ENCODE data around the gene PIK3CD. TPM values are rescaled to one million over a fixed set of nuclear protein-coding genes. Genes with fewer than 3 reads are reported as not detected.
"Not testable (repeated sequence)": the region's sequence is repeated elsewhere in the genome, so short reads cannot be mapped to it uniquely, and the experiment has no call there.

PIK3CD gene
- polyA plus RNA-seq, 6 donors from 2014 or later: 29.6 to 105 (median 58.0) TPM

- Mint-ChIP-seq H3K4me3 (no peak overlapping the region), H3K4me1 (no peaks in the 10 kb centered on the region), H3K27me3 (no peaks in the 10 kb centered on the region), H3K36me3 (no peaks in the 10 kb centered on the region), H3K27ac (no peak overlapping the region), H3K9me3 (no peaks in the 10 kb centered on the region)
- no peak for DNase-seq
- no peak for ATAC-seq (ENCODE audit: low read depth in 2 of 2)
Observed at GRCh38 chr1:9612162-9612845, 39.2 kb upstream of the PIK3CD start.

- no peaks in the 10 kb centered on the region for H3K4me1 Mint-ChIP-seq
Observed at GRCh38 chr1:9612871-9613624, 38.5 kb upstream of the PIK3CD start.

GRCh38 chr1:9613625-9614299, 37.8 kb upstream of the PIK3CD start:
- no peak overlapping the region for H3K4me3 Mint-ChIP-seq

More at GRCh38 chr1:9612871-9613624, 38.5 kb upstream of the PIK3CD start:
- no peaks in the 10 kb centered on the region for H3K36me3 Mint-ChIP-seq
- no peaks in the 10 kb centered on the region for H3K9me3 Mint-ChIP-seq
- DNase-seq (no peak), ATAC-seq (ENCODE audit: low read depth in 2 of 2) (no peak)
- no peaks in the 10 kb centered on the region for H3K27me3 Mint-ChIP-seq
- no peak overlapping the region for H3K27ac Mint-ChIP-seq
- H3K4me3 Mint-ChIP-seq: peak overlapping the region in 1 of 8 donors; percentile 42

GRCh38 chr1:9615316-9616063, 36.0 kb upstream of the PIK3CD start:
- peaks cover 0 to 6% (median 0%) of the 10 kb centered on the region in 3 donors for H3K27me3 Mint-ChIP-seq
- H3K4me3 Mint-ChIP-seq: no peak overlapping the region
- peaks cover 0 to 5% (median 0%) of the 10 kb centered on the region in 3 donors for H3K4me1 Mint-ChIP-seq
- H3K36me3 Mint-ChIP-seq: no peaks in the 10 kb centered on the region
- no peak overlapping the region for H3K27ac Mint-ChIP-seq
- DNase-seq: peak; percentile 41
- no peaks in the 10 kb centered on the region for H3K9me3 Mint-ChIP-seq
- peak; percentile 82 to 95 for ATAC-seq (ENCODE audit: low read depth in 2 of 2)

More at GRCh38 chr1:9613625-9614299, 37.8 kb upstream of the PIK3CD start:
- Mint-ChIP-seq H3K36me3 (no peaks in the 10 kb centered on the region), H3K9me3 (no peaks in the 10 kb centered on the region), H3K27me3 (no peaks in the 10 kb centered on the region), H3K27ac (peak overlapping the region in 1 of 6 donors; percentile 79), H3K4me1 (peaks cover 0 to under 1% (median 0%) of the 10 kb centered on the region in 3 donors)
- ATAC-seq (ENCODE audit: low read depth in 2 of 2) (no peak), DNase-seq (no peak)

- no peak overlapping the region for H3K4me3 Mint-ChIP-seq
- no peaks in the 10 kb centered on the region for H3K36me3 Mint-ChIP-seq
- DNase-seq: no peak
- peak overlapping the region in 2 of 6 donors; percentile 16 to 21 for H3K27ac Mint-ChIP-seq
- peaks cover 0 to 6% (median 0%) of the 10 kb centered on the region in 3 donors for H3K27me3 Mint-ChIP-seq
- H3K4me1 Mint-ChIP-seq: peaks cover 3 to 8% (median 4%) of the 10 kb centered on the region in 3 donors
- H3K9me3 Mint-ChIP-seq: peaks cover 0 to under 1% (median 0%) of the 10 kb centered on the region in 7 donors
- ATAC-seq (ENCODE audit: low read depth in 2 of 2): no peak
Observed at GRCh38 chr1:9618909-9619679, 32.4 kb upstream of the PIK3CD start.

GRCh38 chr1:9621032-9621431, 30.5 kb upstream of the PIK3CD start:
- no peak overlapping the region for H3K27ac Mint-ChIP-seq
- DNase-seq (no peak), ATAC-seq (ENCODE audit: low read depth in 2 of 2) (no peak)
- H3K4me1 Mint-ChIP-seq: peaks cover 15 to 21% (median 15%) of the 10 kb centered on the region in 3 donors
- H3K9me3 Mint-ChIP-seq: peaks cover 0 to 4% (median 0%) of the 10 kb centered on the region in 7 donors
- no peaks in the 10 kb centered on the region for H3K36me3 Mint-ChIP-seq
- peaks cover 0 to 6% (median 0%) of the 10 kb centered on the region in 3 donors for H3K27me3 Mint-ChIP-seq
- H3K4me3 Mint-ChIP-seq: peak overlapping the region in 1 of 8 donors; percentile 60

GRCh38 chr1:9624081-9624480, 27.4 kb upstream of the PIK3CD start:
- ATAC-seq (ENCODE audit: low read depth in 2 of 2) (no peak), DNase-seq (no peak)
- peaks cover 30 to 48% (median 38%) of the 10 kb centered on the region in 3 donors for H3K4me1 Mint-ChIP-seq
- H3K27ac Mint-ChIP-seq: peak overlapping the region in 5 of 6 donors; percentile 34 to 86 (median 75)
- H3K27me3 Mint-ChIP-seq: peaks cover 0 to 2% (median 0%) of the 10 kb centered on the region in 3 donors
- no peaks in the 10 kb centered on the region for H3K36me3 Mint-ChIP-seq
- H3K4me3 Mint-ChIP-seq: peak overlapping the region in 5 of 8 donors; percentile 4 to 82 (median 34)
- peaks cover 0 to 4% (median 0%) of the 10 kb centered on the region in 7 donors for H3K9me3 Mint-ChIP-seq

- not testable (repeated sequence) for DNase-seq; H3K36me3 Mint-ChIP-seq; H3K27me3 Mint-ChIP-seq; H3K9me3 Mint-ChIP-seq; ATAC-seq (ENCODE audit: low read depth in 2 of 2)
- peak overlapping the region in 4 of 6 donors; percentile 29 to 75 (median 54) for H3K27ac Mint-ChIP-seq
- peaks cover 37 to 56% (median 48%) of the 10 kb centered on the region in 3 donors for H3K4me1 Mint-ChIP-seq
- peak overlapping the region in 4 of 8 donors; percentile 26 to 96 (median 78) for H3K4me3 Mint-ChIP-seq
Observed at GRCh38 chr1:9625030-9625429, 26.5 kb upstream of the PIK3CD start.

- Mint-ChIP-seq H3K4me3 (peak overlapping the region; percentile 80 to 96 (median 90)), H3K27me3 (no peaks in the 10 kb centered on the region), H3K27ac (peak overlapping the region; percentile 72 to 97 (median 94)), H3K4me1 (peaks cover 47 to 67% (median 59%) of the 10 kb centered on the region in 3 donors), H3K9me3 (peaks cover 0 to 4% (median 0%) of the 10 kb centered on the region in 7 donors), H3K36me3 (no peaks in the 10 kb centered on the region)
- DNase-seq (peak; percentile 85), ATAC-seq (ENCODE audit: low read depth in 2 of 2) (peak; percentile 63 to 71)
Observed at GRCh38 chr1:9626201-9626608, 25.3 kb upstream of the PIK3CD start.

- Mint-ChIP-seq H3K4me3 (peak overlapping the region; percentile 80 to 96 (median 90)), H3K4me1 (peaks cover 56 to 93% (median 75%) of the 10 kb centered on the region in 3 donors), H3K36me3 (no peaks in the 10 kb centered on the region), H3K27me3 (no peaks in the 10 kb centered on the region), H3K27ac (peak overlapping the region; percentile 91 to 97 (median 96)), H3K9me3 (peaks cover 0 to 4% (median 0%) of the 10 kb centered on the region in 7 donors)
- ATAC-seq (ENCODE audit: low read depth in 2 of 2): peak; percentile 5 to 8
- DNase-seq: peak; percentile 56
Observed at GRCh38 chr1:9628541-9629444, 22.7 kb upstream of the PIK3CD start.

GRCh38 chr1:9629445-9630201, 21.9 kb upstream of the PIK3CD start:
- H3K27ac Mint-ChIP-seq: peak overlapping the region; percentile 81 to 97 (median 96)
- H3K9me3 Mint-ChIP-seq: peaks cover 0 to 2% (median 0%) of the 10 kb centered on the region in 7 donors
- H3K4me1 Mint-ChIP-seq: peaks cover 51 to 93% (median 75%) of the 10 kb centered on the region in 3 donors
- H3K4me3 Mint-ChIP-seq: peak overlapping the region; percentile 80 to 96 (median 90)
- ATAC-seq (ENCODE audit: low read depth in 2 of 2): peak; percentile 61 to 63
- no peaks in the 10 kb centered on the region for H3K36me3 Mint-ChIP-seq
- peak; percentile 88 for DNase-seq
- H3K27me3 Mint-ChIP-seq: no peaks in the 10 kb centered on the region

Data from naive B cell (primary cell).